Activated effector memory CD4-positive, alpha-beta T cell treated with Interleukin-2 at 50 U/mL for 16 hours (primary cell): Measurements from ENCODE around the gene GRM3.
"Not testable (repeated sequence)": the region's sequence is repeated elsewhere in the genome, so short reads cannot be mapped to it uniquely, and the experiment has no call there.

Experiments used
- DNase-seq: peaks from one replicate; pipeline ENCODE4 v3.0.0-alpha.2; 2020

The GRM3 gene

DNA sequence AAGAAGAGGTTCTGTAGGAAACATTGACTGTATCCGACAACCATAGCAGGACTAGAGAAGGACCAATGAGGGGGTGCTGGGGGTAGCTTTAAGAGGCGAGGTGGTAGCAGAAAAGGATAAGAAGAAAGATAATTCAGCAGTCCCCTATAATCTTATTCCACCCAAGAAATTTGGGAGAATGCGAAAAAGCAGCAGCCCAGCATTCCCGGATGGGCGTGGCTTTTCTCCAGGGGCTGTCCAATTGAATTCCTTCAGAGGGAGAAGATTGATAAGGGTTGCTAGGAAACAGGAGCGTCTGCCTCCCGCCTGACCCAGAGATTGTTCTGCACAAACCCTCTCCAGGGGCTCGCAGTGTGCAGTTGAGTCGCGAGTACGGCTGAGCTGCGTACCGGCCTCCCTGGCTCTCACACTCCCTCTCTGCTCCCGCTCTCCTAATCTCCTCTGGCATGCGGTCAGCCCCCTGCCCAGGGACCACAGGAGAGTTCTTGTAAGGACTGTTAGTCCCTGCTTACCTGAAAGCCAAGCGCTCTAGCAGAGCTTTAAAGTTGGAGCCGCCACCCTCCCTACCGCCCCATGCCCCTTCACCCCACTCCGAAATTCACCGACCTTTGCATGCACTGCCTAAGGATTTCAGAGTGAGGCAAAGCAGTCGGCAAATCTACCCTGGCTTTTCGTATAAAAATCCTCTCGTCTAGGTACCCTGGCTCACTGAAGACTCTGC lies at the start of gene GRM3:
TSS of gene GRM3 (plus strand) at position 349 of the 721 bp plus-strand sequence. CDS start 121,237 bp downstream, outside the sequence.
- no peak for DNase-seq

DNA sequence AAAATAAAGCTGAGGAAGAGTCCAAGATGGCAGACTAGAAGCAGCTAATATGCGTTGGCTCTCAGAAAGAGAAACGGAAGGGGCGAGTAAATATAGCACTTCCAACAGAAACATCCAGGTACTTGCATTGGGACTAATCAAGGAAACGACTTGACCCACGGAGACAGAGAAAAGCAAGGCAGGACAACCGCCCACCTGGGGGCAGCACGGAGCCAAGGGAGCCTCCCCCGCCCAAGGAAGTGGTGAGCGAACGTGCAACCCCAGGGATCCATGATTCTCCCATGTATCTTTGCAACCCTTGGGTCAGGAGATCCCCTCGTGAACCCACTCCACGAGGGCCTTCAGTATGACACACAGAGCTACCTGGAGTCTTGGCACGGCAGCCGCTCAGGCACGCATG lies 45.4 kb upstream of the GRM3 start:
- no peak for DNase-seq

DNA sequence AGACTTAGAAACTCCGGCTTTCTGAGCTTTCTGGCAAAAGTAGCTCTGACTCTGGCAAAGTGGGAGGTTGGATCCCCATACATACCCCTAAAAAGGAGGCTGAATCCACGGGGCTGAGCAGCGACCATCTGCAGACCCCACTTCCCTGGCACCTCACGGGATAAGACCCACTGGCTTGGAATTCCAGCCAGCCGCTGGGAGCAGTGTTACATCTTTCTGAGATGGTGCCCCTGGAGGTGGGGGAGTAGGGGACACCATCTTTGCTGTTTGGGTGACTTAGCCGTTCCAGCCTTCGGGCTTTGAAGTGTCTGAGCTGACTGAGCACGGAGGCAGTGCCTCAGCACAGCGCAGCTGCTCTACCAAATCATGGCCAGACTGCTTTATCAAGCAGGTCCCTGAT lies 45.0 kb upstream of the GRM3 start:
- no peak for DNase-seq

DNA sequence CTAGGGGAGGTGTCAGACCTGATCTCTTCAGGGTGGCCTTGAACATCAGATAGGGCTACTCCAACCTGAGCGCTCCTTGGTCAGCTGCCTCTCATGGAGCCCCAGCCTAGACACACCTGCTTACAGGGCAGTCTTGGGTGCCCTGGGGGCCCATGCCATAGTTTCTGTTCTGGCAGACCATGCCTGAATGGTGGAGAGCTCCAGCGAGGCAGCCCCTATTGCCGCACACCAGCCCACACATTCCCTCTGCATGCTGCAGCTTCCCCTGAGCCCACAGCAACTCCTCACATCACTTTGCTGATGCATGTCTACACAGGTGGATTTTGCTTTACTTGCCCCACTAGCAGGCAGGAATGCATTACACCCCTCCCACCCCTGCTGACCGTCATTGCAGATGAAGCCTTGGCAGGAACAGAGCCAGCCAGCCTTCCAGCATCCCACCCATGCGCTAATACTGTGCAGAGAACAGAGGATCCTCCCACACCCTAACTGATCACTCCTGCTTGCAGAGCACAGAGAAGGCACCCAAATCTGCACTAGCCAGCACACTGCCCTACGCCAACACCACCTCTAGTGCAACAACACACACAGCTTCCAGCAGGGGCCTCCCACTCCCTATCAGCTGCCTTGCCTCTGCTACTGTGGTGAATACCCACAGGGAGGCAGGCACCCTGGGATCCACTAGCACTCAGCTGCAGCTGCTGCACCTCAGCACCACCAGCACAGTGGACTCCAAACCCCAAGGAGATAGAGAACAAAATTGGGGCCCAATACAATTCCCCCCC lies 43.0 kb upstream of the GRM3 start:
- DNase-seq, result no peak

DNA sequence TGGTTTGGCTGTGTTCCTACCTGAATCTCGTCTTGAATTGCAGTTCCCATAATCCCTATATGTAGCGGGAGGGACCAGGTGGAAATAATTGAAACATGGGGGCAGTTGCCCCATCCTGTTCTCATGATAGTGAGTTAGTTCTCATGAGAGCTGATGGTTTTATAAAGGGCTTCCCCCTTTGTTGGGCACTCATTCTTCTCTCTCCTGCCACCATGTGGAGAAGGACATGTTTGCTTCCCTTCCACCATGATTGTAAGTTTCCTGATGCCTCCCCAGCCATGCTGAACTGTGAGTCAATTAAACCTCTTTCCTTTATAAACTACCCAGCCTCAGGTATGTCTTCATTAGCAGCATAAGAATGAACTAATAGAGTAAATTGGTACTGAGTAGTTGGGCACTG lies 28.0 kb upstream of the GRM3 start:
- not testable (repeated sequence) for DNase-seq

DNA sequence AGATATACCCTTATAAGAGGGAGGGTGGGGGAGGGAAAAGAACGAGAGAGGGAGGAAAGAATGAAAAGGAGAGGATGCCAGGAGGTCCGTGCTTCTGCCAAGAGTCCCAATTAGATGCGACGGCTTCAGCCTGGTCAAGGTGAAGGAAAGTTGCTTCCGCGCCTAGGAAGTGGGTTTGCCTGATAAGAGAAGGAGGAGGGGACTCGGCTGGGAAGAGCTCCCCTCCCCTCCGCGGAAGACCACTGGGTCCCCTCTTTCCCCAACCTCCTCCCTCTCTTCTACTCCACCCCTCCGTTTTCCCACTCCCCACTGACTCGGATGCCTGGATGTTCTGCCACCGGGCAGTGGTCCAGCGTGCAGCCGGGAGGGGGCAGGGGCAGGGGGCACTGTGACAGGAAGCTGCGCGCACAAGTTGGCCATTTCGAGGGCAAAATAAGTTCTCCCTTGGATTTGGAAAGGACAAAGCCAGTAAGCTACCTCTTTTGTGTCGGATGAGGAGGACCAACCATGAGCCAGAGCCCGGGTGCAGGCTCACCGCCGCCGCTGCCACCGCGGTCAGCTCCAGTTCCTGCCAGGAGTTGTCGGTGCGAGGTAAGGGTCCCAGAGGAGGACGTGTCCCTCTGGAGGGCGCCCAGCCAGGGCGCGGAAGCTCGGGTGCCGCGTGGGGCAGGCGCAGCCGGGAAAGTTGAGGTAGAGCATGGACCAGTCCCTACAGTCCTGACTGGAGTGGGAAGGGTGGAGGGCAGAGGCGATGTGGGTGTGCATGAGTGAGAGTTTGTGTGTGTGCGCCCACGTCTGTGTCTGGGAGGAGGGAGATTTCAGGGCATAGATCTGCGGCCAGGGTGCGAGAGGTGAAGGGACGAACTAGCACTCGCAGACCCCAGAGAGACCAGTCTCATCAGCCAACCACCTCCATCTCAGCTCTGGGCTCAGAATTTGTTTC lies 844 bp downstream of the GRM3 start:
- DNase-seq, result no peak

DNA sequence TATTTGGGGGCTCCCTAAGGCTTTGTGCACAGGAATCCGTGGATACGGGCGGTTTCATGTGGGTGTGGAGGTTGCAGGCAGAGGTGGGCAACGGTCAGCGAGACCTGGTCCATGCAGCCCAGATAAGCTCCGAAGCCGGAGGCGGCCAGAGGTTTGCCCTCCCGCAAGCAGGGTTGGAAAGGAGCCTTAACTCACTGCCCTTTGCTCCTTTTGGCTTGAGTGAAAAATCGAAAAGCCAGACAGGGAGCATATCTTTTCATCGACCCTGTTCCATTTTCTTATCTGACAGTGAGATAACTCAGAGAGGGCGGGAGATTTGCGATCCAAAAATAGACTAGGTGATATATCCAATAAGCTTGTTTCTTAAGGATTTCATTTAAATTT lies 1.5 kb downstream of the GRM3 start:
- DNase-seq, result no peak

DNA sequence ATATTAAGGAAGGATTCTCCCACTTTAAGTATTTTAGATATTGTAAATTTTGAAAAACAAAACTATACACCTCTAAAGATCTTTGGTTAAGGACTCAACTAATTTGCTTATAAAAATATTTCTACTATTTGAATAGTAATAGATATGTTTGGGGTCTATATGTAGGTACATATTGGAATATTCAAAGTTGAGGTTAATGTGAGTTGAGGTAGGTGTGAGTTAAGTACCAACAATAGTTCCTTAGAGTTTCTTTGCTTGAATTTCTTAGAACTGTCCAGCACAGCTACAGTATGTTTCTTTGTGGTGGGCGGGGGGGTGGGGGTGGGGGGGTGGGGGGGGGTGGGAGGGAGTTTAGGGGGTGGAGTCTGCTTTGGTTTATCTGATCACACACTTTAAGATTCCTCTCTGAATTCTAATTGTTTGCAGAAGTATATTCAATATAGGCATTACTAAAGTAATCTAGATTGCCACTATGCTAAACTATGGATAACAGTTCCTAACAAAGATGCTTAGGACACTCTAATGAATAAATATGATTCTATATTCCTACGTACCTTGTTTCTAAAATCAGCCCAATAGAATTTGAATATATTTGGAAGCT lies 2.1 kb downstream of the GRM3 start:
- no peak for DNase-seq

DNA sequence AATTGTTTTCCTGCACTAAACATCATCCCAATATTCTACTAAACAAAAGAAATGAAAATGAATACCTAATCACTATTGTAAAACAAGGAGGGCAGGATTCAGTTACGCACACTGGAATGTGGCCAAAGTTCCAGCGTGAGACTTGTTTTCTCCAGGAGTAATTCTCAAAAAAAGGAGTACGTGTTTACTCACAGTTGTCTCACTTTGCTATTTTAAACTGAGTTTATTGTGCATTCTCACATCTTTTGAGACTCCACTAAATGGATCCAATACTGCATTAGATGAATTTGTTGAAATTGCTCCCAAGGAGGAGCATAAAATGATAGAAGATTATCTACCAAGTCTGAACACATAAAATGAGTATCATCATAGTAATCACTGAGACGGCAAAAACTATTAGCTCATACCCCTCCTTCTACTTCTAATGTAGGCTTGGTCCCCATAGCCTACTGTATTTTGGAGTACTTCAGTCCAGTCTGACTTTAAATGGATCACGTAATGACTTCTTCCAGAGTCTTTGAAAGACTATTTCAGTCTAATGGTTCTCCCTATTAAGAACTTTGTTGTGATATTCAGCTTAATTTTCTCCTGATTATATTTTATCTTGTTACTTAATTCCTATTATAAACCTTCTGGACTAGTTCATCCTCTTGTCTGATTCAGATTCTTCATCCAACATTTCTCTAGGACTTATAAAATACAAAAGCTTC lies 3.8 kb downstream of the GRM3 start:
- DNase-seq, result no peak

DNA sequence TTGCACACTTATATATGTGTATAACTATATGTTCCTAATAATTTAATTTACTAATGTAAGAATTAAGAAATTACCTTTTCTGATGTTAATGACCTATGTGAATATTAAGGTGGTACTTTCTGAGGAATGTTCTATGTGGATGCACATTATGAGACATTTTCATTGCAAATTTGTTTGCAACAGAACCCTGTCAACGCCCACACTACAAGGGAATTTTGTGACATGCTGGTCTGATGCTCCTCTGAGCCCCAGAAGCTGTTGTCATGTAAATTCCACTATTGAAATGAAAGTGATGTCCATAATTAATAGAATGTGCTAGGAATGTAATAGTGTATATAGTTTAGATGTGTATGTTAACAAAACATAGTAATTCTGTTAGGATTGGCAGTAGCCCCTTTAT lies 4.5 kb downstream of the GRM3 start:
- no peak for DNase-seq

DNA sequence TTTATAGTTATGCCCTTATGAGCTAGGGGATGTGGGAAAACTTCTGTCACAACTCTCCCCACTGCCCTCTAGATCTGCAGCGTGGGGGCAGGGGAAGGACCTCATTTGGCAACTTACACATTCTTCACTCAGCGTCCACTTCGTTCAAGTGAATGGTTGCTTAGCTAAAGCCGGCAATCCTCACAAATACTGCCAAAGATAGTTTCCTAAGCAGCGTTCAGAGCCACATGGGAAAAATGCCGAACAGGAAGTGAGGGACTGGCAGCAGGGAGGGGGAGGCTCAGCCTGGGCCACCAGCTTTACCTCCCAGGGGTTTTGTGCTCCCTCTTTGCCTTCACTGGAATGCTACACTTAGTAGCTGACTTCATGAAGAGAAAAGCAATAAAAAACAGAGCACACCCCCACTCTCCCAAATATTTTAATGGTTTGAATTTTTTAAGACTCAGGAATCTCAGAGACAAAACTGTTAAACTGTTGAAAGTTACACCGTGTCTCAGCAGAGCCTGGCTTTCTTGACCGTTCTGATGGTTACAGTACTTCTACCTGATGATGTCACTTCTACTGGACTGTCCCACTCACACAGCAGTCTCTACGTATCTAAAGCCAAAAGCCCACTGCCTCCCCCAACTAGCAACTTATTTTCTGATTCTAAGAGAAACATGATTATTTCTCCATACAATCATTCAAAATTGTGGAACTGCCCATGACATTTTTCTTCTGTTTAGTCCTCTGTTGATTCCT lies 10.4 kb downstream of the GRM3 start:
- no peak for DNase-seq

DNA sequence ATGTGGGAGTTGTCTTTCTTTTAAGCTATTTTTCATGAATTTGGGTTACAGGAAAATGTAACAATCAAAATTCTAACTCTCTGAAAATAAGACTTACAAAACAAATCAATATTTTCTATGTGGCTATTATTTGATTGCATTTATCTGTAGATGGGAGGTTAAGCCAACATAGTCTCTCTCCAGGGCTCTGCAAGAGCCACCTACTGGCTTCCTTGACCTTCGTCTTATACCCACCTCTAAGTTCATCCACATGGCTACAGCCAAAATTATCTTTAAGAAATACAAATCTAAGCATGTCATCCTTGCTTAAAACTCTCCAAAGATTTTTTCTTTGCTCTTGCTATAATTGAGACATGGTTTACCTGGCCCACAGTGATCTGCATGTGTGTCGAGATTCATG lies 14.2 kb downstream of the GRM3 start:
- DNase-seq, result no peak

DNA sequence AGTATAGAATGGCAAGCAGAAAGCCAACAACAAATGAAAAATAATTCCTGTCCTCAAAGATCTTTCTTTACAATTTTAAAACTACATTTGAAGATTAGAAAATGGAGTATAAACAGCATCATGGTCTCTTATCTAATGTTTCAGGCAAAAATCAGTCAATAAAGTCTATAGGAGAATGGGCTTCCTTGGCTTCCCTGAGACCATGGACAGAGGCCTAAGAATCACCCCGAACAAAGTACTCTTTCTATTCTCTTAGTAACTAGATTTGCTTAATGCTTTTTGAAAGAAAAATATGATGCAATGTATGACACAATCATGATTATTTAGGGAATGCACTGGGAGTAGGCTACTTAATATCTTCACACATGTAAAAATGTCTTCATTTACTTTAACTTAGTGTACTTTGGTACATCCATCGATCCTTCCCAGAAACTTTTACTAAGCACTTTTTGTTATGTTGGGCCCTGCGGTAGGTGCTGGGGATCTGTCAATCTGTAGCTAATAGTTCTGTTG lies 17.3 kb downstream of the GRM3 start:
- no peak for DNase-seq

DNA sequence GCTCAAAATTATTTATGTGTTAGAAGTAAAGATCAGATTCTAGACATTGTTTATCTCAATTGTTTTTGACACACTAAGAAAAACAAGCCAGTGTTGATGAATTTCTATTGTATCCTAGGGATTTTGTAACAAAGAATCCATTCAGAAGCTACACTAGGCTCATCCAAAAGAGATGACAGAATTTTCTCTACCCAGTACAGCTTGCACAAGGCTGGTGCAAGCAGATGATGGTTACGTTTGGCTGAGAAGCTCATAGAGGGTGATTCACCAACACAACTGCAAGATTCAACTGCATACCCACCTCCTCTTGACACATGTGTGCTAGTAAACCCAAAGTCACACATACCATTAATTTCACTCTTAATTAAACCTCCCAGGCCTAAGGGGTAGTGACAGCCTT lies 20.8 kb downstream of the GRM3 start:
- no peak for DNase-seq

DNA sequence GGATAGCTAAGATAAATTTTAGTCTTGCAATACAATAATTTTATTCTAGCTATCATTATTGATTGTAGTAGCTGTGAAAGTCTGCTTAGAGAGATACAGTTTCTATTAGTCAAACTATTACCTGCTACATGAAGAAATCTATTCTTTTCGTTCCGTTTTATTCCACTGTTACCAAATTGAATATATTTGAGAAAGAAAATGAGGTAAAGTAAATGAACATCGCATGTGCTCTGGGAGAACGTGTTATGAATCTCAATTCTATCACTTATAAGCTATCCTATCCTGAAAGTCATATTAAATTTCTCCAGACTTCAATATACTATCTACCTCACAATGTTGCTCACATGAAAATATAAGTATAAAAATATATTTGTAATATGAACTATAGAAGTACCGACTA lies 21.3 kb downstream of the GRM3 start:
- DNase-seq, result no peak

DNA sequence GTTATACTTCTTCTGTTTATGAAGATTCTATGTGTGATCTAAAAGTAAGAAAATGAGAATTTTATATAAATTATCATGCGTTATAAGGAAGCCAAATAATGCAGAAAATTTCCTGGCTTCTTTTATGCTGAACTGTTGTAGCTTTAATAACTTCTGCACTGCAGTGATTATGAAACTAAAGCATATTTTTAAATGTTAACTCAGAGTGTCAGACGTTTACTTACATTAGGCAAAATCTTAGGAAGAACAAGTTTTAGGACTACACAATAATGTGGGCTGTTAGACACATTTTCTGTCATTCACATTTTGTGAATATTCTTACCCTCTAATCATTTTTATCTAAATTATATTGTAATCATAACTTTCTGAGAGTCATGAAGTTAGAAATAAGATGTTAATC lies 22.0 kb downstream of the GRM3 start:
- DNase-seq, result no peak

DNA sequence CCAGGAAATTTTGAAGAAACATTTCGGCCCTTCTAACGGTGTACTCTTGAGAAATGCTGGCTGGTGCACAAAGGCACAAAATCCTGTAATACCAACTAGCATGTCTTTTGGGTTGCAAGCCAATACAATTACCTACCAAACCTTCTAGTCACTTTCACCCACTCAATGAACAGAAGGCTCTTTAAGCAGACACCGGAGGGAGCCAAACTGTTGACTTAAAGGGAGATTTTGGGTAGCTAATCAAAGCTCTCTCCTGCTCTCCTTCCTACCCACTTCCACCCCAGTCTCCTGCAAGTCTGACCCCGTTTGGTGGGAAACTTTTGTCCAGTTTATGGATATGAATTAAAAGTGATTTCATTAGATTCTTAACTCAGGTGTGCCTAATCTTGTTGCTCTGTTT lies 24.0 kb downstream of the GRM3 start:
- DNase-seq, result no peak

DNA sequence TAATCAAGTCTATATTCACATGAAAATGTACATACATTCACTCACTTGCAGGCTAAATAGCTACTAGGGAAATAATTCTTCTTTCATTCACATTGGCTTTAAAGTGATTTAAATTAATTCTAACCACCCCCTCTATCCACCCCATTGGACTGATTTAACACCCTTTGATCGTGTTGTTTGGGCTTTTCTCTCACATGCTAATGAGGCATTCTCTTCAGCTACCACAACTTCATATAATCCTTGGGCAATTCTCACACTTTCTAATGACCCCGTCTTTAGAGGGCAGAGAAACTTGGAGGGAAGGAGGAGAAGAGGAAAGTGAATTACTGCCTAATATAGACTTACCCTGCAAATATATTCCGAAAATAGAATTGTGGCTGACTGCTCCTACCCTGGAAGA lies 24.6 kb downstream of the GRM3 start:
- DNase-seq, result no peak

DNA sequence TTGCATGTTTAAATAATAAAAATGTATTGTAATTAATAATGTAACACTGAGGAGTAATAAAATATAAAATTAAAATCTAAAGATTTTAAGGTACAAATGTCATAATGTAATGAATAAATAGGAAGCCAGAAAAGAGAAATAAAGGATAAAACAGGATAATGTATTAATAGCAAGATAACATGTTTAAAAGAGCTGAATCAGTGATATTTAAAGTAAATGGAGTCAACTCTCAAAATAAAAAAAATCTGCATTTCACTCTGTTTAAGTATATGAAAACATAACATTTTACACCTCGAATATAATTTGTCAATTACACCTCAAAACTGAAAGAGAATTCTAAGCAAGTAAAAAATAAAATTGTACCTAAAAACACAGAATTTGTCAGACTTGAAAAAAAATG lies 44.1 kb downstream of the GRM3 start:
- DNase-seq, result no peak

DNA sequence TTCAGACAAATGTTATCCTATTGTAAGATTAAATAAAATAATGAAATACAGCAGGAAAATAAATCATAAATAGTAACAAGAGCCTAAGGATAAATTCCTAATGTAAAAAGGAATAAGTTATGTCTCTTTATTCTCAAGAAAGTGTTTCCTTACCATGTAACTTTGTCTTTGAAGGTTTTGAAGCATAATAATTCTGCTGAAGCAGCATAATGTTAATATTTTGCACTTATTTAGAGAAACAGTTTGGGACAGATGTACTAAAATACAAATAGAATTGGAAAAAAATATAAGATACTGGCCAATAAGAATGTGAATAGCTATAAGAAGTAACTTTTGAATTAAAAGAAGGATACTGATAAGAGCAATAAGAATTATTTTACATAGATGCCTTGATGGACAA lies 45.7 kb downstream of the GRM3 start:
- DNase-seq, result no peak

DNA sequence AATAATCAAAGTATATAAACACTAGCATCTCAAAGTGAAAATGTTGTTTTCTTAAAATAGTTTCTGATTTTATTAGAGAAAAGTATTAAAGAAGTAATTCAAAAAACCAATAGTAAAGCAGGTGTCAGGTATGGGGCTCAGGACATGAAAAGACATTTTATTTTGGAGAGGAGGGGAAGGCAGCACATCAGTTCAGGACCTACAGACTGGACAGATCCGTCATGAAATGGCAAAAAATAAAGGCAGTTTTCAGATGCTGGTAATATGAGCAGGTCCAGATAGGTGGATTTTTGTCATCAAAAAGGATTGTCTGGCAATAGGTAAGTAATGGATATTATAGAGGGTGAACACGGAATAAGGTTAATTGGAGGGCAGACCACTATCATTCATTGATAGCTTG lies 49.0 kb downstream of the GRM3 start:
- no peak for DNase-seq
